Embryonic facial prominence (tissue), 1 donor: Measurements from ENCODE around the gene MT3.
"Not testable (repeated sequence)": the region's sequence is repeated elsewhere in the genome, so short reads cannot be mapped to it uniquely, and the experiment has no call there.

Experiments
- DNase-seq: peaks from one replicate; pipeline ENCODE4 v3.0.0-alpha.2; 2016; ENCODE audit errors: extremely low spot score

The MT3 gene

DNA sequence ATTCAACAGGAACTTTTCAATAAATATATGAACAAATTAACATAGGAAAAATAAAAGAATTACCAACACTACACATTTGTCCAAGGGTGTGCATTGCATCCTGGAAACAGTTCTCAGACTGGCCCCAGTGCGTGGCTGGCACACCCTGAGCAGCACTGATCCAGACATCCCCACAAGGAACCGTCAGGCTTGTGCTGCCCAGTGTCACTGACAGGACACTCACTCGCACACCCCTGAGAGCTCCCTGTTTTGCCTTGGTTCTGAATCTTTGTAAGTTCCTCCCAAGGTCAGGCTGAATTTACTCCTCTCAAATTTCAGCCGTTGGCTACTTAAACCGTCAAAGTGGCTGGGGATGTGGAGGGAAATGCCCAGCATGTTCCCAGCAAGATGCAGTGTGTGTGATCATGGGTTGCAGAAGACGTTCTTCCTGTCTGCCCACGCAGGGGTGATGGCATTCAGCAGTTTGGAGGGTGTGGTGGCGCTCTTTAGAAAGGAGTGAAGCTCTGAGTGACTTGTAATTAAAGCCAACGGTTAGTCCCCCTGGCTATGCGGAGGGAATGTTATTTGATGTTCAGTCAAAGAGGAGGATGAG is 20.8 kb downstream of the MT3 start:
- DNase-seq, result no peak

DNA sequence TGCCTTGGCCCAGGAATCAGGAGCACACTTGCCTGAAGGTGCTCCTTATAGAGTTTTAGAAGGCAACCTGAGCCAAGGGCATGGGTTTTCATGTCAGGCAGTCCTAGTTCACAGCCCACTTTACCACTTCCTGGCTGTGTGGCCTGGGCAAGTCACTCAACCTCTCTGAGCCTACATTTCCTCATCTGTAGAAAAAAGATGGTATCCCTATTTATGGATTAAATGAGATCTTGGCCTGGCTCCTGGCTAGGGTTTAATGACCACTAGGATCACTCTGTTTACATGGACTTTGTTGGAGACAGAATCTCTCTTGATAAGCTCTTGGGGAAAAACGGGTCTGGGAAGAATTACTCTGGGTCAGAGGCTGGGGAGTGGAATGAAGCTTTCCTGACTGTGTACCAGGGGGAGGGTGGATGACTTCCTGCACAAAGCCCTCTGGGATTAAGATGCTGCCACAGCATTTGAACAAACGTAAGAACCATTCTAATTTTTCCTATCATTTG is 21.3 kb downstream of the MT3 start:
- no peak for DNase-seq

DNA sequence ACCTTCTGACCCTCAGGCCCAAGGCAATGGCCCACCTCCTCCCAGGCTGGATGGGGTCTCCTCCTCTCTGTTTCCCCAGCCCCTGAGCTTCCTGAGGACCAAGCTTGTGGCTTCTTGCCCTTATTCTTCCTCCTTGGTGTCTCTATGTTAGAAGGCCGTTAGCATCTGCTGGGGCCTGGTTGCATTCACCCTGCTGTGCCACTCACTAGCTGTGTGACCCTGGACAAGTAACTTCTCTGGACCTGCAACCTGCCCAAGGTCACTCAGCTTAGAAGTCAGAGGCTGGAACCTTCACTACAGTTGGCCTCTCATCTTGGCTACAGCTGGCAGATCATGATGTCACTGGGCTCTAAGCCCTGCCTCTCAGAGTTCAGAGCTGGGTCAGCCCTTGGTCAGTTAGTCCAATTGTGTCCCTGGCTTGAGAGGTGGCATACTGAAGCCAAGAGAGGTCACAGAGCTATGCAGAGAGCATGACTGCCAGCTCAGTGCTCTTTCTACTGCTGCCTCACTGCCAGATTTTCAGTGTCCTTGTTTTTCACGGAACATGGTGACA is 22.0 kb downstream of the MT3 start:
- no peak for DNase-seq

DNA sequence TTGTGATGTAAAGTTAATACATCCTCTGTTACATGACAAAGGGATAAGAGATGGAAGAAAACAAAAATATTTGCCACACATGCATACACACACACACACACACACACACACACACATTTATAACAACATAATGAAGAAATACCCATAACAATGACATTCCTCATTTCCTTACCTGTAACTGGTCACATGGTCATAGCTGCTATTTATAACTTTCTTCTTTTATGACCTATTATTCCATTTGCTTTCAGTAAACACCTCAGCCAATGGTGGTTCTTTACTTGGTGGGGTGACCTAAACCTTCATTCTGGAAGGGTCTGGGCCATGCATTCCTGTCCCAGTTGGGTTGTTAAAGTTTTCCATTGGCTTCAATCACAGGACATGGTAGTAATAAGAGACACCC is 24.4 kb downstream of the MT3 start:
- no peak for DNase-seq

DNA sequence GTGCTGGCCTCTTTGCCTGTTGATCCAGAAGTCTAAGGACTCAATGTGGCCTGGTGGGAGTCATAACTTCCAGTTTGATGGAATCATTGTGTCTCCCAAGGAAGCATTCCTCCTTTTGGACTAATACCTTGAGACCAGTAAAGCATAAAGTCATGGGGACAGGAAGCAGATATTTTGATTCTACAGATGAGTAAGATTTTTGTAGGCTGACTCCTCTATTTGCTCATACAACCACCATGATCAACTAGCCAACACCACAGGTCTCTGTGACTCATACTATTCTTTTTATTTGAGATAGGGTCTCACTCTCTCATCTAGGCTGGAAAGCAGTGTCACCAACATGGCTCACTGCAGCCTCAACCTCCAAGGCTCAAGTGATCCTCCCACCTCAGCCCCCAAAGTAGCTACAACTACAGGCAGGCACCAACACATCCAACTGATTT is 25.2 kb downstream of the MT3 start:
- no peak for DNase-seq

DNA sequence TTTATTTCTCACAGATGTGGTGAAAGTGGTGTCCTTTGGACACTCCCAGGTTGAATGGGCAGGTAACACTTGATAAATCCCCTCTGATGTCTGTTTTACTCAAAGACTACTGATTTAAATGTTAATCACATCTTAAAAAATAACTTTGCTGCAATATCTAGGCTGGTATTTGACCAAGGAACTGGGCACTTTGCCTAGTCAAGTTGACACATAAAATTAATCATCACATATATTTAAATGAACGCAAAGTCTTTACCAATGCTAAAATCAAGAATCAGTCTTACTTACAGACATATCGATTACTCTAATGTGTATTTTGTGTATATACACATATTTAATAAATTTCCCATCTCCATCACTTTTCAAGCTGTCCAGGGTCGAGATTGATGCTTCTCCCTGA is 26.0 kb downstream of the MT3 start:
- no peak for DNase-seq

DNA sequence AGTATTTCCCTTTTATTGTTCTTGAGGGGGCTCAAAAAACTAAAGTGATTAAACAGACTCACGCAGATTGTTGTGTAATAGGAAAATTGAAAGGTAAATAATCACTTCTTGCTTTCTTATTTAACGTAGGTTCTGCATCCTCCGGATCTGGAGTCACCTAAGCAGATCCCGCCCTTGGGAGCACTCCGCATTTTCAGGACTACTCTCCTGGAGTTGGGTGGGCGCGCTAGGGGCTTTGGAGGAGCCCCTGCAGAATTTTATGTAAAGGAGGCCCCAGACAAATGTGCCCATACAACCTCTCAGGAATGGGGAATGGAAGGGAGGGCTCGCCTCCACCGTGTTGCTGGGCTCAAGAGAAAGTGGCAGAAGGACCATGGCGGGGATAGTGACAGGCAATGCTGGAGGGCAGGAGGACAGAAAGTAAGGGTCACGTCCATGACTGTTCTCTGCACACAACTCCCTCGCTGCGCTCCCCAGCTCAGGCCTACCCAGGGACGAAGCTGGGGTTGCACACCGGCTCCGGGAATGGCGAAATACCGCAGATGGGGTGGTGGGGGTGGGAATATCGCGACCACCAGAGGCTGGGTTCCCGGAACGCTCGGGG is 27.4 kb downstream of the MT3 start:
- DNase-seq, result no peak

DNA sequence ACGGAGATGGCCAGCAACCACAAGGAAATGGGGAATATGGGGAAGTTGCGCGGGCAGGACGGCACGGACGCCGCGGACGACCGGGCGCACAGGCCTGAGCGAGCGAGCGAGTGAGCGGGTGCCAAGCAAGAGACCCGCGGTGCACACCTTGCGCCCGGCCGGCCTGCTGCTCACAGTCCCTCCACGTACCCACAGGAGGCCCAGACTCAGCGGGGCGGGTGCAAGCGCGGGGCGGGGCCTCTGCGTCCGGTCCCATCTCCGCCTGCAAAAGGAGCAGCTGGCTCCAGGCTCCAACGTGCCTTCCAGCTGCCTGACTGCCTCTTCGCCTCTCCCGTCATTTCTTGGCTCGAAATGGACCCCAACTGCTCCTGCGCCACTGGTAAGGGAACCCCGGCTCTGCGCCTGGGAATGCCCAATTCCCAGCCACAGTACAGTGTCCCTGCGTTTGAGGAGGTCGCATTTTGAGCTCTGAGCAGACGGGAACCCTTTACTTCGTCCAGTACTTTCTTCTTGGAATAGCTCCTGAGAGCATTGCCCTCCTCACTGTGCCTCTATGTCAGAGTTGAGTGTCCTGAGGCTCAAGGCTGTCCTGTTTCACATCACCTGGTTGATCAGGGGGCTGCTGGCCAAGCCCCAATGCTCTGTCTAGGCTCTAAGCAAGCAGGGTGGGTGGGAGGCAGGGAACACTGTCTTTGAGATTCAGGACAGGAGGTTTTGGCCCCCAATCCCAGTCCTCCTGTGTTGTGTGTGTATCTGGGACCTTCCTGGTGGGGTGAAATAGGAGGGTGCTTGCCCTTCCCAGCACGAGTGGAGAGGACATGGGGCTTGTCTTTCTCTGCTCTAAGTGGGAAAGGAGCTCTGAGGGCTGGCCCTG is 28.1 kb downstream of the MT3 start:
- DNase-seq, result no peak

DNA sequence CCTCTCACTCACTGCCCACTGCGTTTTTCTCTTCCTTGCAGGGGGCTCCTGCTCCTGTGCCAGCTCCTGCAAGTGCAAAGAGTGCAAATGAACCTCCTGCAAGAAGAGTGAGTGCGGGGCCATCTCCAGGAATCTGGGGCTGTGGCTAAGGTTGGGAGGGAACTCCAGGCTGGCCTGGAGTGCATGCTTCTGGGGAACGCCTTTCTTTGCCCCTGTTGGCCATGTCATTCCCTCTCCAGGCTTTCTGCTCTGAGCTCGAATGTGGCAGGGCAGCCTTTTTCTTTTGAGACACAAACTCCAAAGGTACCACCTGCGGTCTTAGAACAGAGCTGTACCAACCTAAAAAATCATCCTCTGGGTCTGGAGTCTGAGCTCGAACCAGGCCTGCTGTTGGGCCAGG is 28.8 kb downstream of the MT3 start:
- no peak for DNase-seq

DNA sequence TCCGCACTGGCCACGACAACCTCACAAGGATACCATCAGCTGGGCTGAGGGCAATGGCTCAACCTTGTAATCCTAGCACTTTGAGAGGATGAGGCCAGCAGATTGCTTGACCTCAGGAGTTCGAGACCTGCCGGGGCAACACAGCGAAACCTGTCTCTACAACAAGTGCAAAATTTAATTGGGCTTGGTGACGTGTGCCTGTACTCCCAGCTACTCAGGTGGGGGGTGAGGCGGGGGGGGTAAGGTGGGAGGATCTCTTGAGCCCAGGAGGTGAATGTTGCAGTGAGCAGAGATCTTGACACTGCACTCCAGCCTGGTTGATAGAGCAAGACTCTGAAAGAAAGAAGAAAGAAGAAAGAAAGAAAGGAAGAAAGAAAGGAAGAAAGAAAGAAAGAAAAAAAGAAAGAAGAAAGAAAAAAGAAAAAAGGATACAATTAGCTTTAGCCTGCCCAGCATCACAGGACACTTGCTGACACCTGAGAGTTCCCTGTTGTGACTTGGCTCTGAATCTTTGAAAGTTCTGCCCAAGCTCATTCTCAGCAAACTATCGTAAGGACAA is 31.1 kb downstream of the MT3 start:
- DNase-seq, result no peak

DNA sequence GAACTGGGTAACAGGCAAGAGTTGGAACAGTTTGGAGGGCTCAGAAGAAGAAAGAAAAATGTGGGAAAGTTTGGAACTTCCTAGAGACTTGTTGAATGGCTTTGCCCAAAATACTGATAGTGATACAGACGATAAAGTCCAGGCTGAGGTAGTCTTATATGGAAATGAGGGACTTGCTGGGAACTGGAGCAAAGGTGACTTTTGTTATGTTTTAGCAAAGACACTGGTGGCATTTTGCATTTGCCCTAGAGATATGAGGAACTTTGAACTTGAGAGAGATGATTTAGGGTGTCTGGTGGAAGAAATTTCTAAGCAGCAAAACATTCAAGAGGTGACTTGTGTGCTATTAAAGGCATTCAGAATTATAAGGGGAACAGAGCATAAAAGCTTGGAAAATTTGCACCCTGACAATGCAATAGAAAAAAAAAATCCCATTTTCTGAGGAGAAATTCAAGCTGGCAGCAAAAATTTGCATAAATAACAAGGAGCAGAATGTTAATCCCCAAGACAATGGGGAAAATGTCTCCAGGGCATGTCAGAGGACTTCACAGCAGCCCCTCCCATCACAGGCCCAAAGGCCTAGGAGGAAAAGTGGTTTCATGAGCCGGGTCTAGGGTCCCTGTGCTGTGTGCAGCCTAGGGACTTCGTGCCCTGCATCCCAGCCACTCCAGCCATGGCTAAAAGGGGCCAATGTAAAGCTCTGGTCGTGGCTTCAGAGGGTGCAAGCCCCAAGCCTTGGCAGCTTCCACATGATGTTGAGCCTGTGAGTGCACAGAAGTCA is 32.5 kb downstream of the MT3 start:
- not testable (repeated sequence) for DNase-seq

DNA sequence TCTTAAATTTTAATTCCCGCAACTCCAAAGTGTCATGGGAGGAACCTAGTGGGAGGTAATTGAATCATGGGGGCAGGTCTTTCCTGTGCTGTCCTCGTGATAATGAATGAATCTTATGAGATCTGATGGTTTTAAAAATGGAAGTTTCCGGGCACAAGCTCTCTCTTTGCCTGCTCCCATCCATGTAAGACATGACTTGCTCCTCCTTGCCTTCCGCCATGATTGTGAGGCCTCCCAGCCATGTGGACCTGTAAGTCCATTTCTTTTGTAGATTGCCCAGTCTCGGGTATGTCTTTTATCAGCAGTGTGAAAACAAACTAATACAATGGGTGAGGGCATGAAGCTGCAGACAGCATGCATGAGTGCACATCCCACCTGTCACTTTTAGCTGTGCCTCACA is 33.9 kb downstream of the MT3 start:
- not testable (repeated sequence) for DNase-seq

DNA sequence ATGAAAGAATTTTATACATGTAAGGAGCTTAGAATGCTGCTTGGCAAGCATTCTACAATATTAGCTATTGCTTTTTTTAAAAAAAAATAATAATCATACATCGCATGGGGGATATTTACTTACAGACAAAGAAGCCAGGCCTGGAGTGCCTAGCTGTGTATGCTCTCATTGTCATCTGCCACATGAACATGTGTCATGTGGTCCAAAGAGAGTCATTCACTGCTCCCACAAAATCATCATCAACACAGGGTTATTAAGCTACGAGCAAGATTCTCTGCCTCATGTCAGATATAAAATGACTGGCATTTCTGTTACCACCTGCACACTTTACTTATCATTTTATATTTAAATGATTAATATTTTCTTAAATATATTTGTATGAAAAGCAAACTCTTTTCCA is 34.3 kb downstream of the MT3 start:
- no peak for DNase-seq

DNA sequence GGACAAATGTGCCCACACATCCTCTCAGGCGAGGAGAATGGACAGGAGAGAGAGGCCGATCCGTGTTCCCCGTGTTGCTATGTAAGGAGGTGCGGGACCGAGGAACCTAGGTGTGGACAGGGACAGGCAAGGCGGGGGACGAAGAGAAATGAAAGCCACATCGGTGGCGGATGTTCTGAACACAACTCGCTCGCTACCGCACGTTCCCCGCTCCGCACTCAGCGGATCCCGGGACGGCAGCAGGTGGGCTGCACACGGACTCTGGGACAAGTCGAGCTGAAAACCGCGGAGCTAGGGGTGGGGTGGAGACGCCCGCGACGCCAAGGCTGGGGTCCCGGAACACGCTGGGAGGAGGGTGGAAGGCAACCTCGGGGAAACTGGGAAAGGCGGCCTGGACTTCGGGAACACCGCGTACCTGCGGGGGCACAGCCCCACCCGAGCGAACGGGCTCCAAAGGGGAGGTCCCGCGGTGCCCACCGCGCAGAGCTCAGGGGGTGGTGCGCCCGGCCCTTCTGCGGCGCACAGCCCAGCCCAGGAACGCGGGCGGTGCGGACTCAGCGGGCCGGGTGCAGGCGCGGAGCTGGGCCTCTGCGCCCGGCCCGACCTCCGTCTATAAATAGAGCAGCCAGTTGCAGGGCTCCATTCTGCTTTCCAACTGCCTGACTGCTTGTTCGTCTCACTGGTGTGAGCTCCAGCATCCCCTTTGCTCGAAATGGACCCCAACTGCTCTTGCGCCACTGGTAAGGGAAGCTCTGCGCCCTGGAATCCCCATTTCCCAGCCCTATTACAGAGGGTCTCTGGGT is 36.0 kb downstream of the MT3 start, which contains the start of gene MT1E:
MT1E (plus strand) TSS at position 642 of the 803 bp plus-strand sequence; CDS start at position 713, 71 bp downstream.
- DNase-seq, result no peak

DNA sequence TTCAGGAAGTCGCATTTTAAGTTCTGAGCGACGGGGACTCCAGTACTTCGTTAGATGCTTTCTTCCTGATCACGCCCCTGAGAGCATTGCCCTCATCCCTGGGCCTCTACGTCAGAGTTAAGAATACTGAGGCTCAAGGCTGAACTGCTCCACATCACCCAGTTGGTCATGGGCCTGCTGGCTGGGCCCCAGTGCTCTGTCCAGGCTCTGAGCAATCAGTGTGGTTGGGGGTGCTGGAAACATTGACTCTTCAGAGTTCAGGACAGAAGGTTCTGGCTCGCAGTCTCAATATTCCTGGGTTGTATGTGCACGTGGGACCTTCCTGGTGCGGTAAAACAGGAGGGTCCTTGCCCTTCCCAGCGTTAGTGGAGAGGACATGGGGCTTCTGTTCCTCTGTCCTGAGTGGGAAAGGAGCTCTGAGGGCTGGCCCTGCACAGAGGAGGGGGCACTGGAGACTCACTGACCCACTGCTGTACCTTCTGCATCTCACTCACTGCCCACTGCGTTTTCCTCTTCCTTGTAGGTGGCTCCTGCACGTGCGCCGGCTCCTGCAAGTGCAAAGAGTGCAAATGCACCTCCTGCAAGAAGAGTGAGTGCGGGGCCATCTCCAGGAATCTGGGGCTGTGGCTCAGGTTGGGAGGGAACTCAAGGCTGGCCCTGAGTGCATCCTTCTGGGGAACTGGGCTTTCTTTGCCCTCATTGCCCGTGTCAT is 36.8 kb downstream of the MT3 start:
- no peak for DNase-seq

DNA sequence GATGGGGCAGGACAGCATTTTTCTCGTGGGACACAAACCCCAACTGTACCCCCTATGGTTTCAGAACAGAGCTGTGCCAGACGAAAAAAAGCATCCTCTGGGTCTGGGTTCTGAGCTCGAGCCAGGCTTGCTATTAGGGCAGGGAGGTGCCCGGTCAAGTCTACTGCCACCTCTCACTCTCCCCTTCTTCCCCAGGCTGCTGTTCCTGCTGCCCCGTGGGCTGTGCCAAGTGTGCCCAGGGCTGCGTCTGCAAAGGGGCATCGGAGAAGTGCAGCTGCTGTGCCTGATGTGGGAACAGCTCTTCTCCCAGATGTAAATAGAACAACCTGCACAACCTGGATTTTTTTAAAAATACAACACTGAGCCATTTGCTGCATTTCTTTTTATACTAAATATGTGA is 37.4 kb downstream of the MT3 start:
- DNase-seq, result no peak

DNA sequence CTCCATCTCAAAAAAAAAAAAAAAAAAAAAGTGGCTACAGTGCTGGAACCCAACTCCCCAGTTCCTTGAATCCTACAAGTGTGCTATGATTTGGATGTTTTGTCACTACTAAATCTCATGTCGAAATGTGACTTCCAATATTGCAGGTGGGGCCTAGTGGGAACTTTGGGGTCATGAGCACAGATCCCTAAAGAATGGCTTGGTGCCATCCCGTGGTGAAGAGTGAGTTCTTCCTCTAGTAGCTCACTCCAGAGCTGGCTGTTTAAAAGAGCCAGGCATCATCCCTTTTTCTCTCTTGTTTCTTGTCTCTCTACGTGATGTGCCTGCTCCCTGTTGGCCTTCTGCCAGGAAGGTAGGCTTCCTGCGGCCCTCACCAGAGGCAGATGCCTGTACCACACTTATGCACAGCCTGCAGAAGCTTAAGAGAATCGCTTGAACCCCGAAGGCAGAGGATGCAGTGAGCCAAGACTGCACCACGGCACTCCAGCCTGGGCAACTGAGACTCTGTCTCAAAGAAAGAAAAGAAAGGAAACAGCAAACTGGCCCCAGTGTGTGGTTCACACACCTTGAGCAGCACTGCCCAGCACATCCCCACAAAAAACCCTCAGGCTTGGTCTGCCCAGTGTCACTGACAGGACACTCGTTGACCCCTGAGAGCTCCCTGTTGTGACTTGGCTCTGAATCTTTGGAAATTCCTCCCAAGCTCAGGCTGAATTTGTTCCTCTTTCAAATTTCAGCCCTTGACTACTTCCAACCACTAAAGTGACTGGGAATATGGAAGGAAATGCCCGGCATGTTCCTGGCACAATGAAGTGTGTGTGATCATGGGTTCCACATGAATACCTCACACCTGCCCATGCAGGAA is 39.4 kb downstream of the MT3 start:
- no peak for DNase-seq

DNA sequence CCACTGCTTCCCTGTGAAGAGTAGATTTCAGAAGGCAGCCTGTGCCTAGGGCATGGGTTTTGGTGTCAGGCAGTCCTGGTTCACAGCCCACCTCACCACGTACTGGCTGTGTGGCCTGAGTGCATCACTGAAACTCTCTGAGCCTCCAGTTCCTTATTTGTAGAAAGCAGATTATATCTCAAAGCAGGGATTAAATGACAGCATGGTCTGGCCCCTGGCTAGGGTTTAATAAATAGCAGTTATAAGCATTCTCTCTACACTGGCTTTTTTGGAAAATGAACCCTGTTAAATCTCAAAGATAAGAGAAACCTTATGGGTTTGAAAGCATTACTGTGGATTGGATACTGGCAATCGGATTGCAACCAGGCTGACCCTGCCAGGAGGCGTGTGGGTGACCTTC is 40.2 kb downstream of the MT3 start:
- DNase-seq, result no peak

DNA sequence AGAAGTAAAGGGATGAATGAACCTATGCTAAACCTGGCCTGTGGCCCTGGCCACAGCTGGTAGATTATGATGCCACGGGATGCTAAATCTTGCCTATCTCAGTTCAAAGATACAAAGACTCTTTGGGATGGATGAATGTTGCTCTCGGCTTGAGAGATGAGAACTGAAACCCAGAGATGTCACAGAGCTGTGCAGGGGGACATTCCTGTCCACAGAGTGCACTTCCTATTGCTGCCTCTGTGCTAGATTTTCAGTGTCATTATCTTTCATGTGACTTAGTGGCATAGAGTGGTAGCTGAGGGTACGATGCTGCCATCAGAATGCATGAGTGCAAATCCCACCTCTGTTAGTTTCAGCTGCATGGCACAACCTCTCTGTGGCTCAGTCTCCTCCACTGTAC is 40.8 kb downstream of the MT3 start:
- DNase-seq, result no peak
